PC-3 (cell line): ENCODE data around the gene NUAK2. TPM values are rescaled to one million over a fixed set of nuclear protein-coding genes. Genes with fewer than 3 reads are reported as not detected.

Source experiments
- ATAC-seq: fragments of 200-7000 bp; cut with Tn5 transposase; 2 replicates; pipeline ENCODE4 v1.9.1; 2020; ENCODE audit warnings: mild to moderate bottlenecking, moderate library complexity
- BruUV-seq: library from RNA; stranded (reverse); fragments of 400-500 nt; replicated peaks from 2 replicates; lab custom pipeline; 2021; lab: Mats Ljungman, UMichigan
- CTCF ChIA-PET: fragments of 300-600 bp; sonication (Branson Sonifier 250); formaldehyde crosslinking; loops from one replicate; lab custom pipeline; 2022; ENCODE audit warnings: antibody characterized with exemption; lab: Charles Lee
- POLR2A ChIA-PET: fragments of 300-600 bp; sonication (Branson Sonifier 250); formaldehyde crosslinking; loops from one replicate; lab custom pipeline; 2022; ENCODE audit warnings: antibody characterized with exemption; ENCODE audit not compliant: unreplicated experiment; lab: Charles Lee
- DNase-seq: peaks from one replicate; pipeline ENCODE4 v3.0.0-alpha.2; 2015
- H2AFZ ChIP-seq: fragments of 300-600 bp; sonication (generic); 2 replicates; pipeline ENCODE4 v1.6.0; 2016; ENCODE audit warnings: antibody characterized with exemption, low read length
- H3F3A ChIP-seq: fragments of 300-600 bp; sonication (generic); one replicate; pipeline ENCODE4 v1.6.0; 2017; ENCODE audit warnings: antibody characterized with exemption, low read length, control low read depth, mild to moderate bottlenecking; ENCODE audit not compliant: unreplicated experiment
- H3K27ac ChIP-seq: fragments of 300-600 bp; sonication (generic); 2 replicates; pipeline ENCODE4 v1.5.1; 2016; ENCODE audit warnings: mild to moderate bottlenecking, low read length
- H3K27me3 ChIP-seq: fragments of 300-600 bp; sonication (generic); 2 replicates; pipeline ENCODE4 v1.6.1; 2016; ENCODE audit warnings: low read length, mixed read lengths
- H3K36me3 ChIP-seq: fragments of 300-600 bp; sonication (generic); 2 replicates; pipeline ENCODE4 v1.6.1; 2016; ENCODE audit warnings: low read depth, mixed run types, low read length, mixed read lengths
- H3K4me1 ChIP-seq: fragments of 300-600 bp; sonication (generic); 2 replicates; pipeline ENCODE4 v1.5.1; 2016; ENCODE audit warnings: low read length; ENCODE audit not compliant: insufficient read depth
- H3K4me2 ChIP-seq: fragments of 300-600 bp; sonication (generic); 2 replicates; pipeline ENCODE4 v1.6.0; 2016; ENCODE audit warnings: low read length
- H3K4me3 ChIP-seq: fragments of 300-600 bp; sonication (generic); 2 replicates; pipeline ENCODE4 v1.5.1; 2016; ENCODE audit warnings: mild to moderate bottlenecking, low read length, mixed read lengths
- H3K79me2 ChIP-seq: fragments of 300-600 bp; sonication (generic); 2 replicates; pipeline ENCODE4 v1.6.1; 2017; ENCODE audit warnings: low read length, mixed read lengths
- H3K9ac ChIP-seq: fragments of 300-600 bp; sonication (generic); 2 replicates; pipeline ENCODE4 v1.6.0; 2016; ENCODE audit warnings: mild to moderate bottlenecking, low read length
- H3K9me2 ChIP-seq: fragments of 300-600 bp; sonication (generic); replicated peaks from 2 replicates; pipeline ENCODE4 v1.6.1; 2016; ENCODE audit warnings: mixed run types, low read length, mixed read lengths
- H3K9me3 ChIP-seq: fragments of 300-600 bp; sonication (generic); 2 replicates; pipeline ENCODE4 v1.6.1; 2016; ENCODE audit warnings: low read length, mixed read lengths
- H4K20me1 ChIP-seq: fragments of 300-600 bp; sonication (generic); 2 replicates; pipeline ENCODE4 v1.6.1; 2016; ENCODE audit warnings: low read length, mixed read lengths
- EZH2 ChIP-seq: fragments of 300-600 bp; sonication (generic); IDR thresholded peaks from one replicate; pipeline ENCODE4 v1.6.1; 2017; ENCODE audit warnings: antibody characterized with exemption, mild to moderate bottlenecking, low read length; ENCODE audit not compliant: unreplicated experiment
- EZH2phosphoT487 ChIP-seq: fragments of 300-600 bp; sonication (generic); IDR thresholded peaks from 2 replicates; pipeline ENCODE4 v1.6.1; 2018; ENCODE audit warnings: mild to moderate bottlenecking, antibody characterized with exemption, low read length, borderline replicate concordance
- intact Hi-C: fragments of 100-400 bp; cut with micrococcal nuclease; formaldehyde crosslinking; loops from 2 replicates; pipeline ENCODE4 v1.9.0; 2023
- total RNA-seq: library from RNA; depleted of rRNA; stranded (reverse); fragments of >200 nt; gene quantifications from 2 replicates; pipeline ENCODE4 v1.2.3, GENCODE V29; 2014
- TF ChIP-seq, protein P1 (sequence below): fragments of 300-600 bp; sonication (generic); conservative IDR thresholded peaks from 2 replicates; pipeline ENCODE4 v1.5.1; 2017; ENCODE audit warnings: antibody characterized with exemption, low read depth, mild to moderate bottlenecking, low read length

The NUAK2 gene
- total RNA-seq, 1 experiment from 2014 or later, result 3.8 TPM

GRCh38 chr1:205360891-205361290, 39.3 kb upstream of the NUAK2 start:
- H3K79me2 ChIP-seq, result no peaks in the 10 kb centered on the region
- DNase-seq, result no peak
- H3K9me3 ChIP-seq, result no peaks in the 10 kb centered on the region
- no peaks in the 10 kb centered on the region for H3K36me3 ChIP-seq
- no peak overlapping the region for H3K4me2 ChIP-seq
- H3K27ac ChIP-seq, result no peak overlapping the region
- H4K20me1 ChIP-seq, result no peaks in the 10 kb centered on the region
- H3K9me2 ChIP-seq, result no peaks in the 10 kb centered on the region
- ChIA-PET POLR2A (no interaction called here), CTCF (no interaction called here)
- H3K4me1 ChIP-seq, result no peaks in the 10 kb centered on the region
- ATAC-seq, result no peak
- TF ChIP-seq, protein P1, sequence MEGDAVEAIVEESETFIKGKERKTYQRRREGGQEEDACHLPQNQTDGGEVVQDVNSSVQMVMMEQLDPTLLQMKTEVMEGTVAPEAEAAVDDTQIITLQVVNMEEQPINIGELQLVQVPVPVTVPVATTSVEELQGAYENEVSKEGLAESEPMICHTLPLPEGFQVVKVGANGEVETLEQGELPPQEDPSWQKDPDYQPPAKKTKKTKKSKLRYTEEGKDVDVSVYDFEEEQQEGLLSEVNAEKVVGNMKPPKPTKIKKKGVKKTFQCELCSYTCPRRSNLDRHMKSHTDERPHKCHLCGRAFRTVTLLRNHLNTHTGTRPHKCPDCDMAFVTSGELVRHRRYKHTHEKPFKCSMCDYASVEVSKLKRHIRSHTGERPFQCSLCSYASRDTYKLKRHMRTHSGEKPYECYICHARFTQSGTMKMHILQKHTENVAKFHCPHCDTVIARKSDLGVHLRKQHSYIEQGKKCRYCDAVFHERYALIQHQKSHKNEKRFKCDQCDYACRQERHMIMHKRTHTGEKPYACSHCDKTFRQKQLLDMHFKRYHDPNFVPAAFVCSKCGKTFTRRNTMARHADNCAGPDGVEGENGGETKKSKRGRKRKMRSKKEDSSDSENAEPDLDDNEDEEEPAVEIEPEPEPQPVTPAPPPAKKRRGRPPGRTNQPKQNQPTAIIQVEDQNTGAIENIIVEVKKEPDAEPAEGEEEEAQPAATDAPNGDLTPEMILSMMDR, result no peak
- TF ChIP-seq EZH2phosphoT487, result no peak
- no peak for TF ChIP-seq EZH2
- no peak overlapping the region for H2AFZ ChIP-seq
- BruUV-seq, result no TSS peak
- intact Hi-C loops, result no loop called here
- no peak overlapping the region for H3K9ac ChIP-seq
- no peaks in the 10 kb centered on the region for H3F3A ChIP-seq
- peaks cover 38% of the 10 kb centered on the region for H3K27me3 ChIP-seq
- no peak overlapping the region for H3K4me3 ChIP-seq

GRCh38 chr1:205359771-205360565, 38.4 kb upstream of the NUAK2 start:
- H3K27me3 ChIP-seq, result peaks cover 38% of the 10 kb centered on the region
- no peak for ATAC-seq

More at GRCh38 chr1:205359771-205360565, 38.4 kb upstream of the NUAK2 start:
- TF ChIP-seq EZH2, result no peak
- TF ChIP-seq EZH2phosphoT487, result no peak
- TF ChIP-seq, protein P1, result no peak
- ChIA-PET POLR2A (interaction anchor here (0.5 kb wide), 1 partner anchor 256 kb away, joined by 4 read pairs; no protein-coding TSS in a partner anchor), CTCF (no interaction called here)
- no TSS peak for BruUV-seq
- intact Hi-C loops, result no loop called here
- Histone ChIP-seq H3K27ac (no peak overlapping the region), H3K36me3 (no peaks in the 10 kb centered on the region), H3K4me1 (peaks cover 7% of the 10 kb centered on the region), H3K9me2 (no peaks in the 10 kb centered on the region), H3K9me3 (no peaks in the 10 kb centered on the region), H4K20me1 (no peaks in the 10 kb centered on the region), H3K4me3 (no peak overlapping the region), H3F3A (no peaks in the 10 kb centered on the region), H3K9ac (no peak overlapping the region), H2AFZ (no peak overlapping the region), H3K79me2 (no peaks in the 10 kb centered on the region), H3K4me2 (no peak overlapping the region)
- DNase-seq, result no peak
